HG03196 (cell line): Measurements from ENCODE around the gene ARFGAP2.
"Not testable (repeated sequence)": the region's sequence is repeated elsewhere in the genome, so short reads cannot be mapped to it uniquely, and the experiment has no call there.

ENCODE experiments used
- ATAC-seq: cut with Tn5 transposase; IDR thresholded peaks from one replicate; pipeline ENCODE4 v1.9.1; 2021; ENCODE audit not compliant: unreplicated experiment

The ARFGAP2 gene

DNA sequence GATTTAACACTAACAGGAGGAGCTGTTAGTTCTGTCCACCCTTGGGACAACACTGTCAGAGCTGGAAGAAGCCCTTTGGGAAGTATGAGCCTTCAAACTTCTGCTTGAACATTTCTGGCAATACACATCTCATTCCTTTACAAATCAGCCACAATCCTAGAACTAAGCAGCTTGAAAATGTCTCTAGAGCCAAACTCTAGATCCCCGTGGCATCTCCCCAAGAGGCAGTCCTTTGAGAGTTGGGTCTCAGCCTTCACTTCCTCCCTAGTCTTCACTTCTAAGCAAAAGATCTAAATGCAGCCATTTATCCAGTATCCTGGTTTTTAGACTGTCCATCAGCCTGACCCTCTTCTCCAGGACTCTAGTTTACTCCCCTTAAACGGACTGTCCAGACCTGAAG lies 26.9 kb downstream of the ARFGAP2 start:
- ATAC-seq = no peak

GRCh38 chr11:47148903-47149531 lies 27.7 kb downstream of the ARFGAP2 start:
- ATAC-seq = no peak

DNA sequence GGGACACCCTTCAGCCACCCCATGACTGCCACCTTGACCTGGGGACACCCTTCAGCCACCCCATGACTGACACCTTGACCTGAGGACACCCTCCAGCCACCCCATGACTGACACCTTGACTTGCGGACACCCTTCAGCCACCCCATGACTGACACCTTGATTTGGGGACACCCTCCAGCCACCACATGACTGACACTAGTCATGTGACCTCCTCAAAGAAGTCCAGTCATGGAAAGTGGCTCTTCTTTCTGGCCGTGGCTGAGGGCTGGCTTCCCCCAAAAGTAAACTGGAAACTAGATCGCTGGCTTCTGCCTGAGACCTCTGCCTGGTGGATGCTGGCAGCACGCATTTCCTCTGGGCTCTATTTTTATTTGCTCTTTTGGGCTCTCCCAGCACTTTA lies 28.4 kb downstream of the ARFGAP2 start:
- ATAC-seq = no peak

DNA sequence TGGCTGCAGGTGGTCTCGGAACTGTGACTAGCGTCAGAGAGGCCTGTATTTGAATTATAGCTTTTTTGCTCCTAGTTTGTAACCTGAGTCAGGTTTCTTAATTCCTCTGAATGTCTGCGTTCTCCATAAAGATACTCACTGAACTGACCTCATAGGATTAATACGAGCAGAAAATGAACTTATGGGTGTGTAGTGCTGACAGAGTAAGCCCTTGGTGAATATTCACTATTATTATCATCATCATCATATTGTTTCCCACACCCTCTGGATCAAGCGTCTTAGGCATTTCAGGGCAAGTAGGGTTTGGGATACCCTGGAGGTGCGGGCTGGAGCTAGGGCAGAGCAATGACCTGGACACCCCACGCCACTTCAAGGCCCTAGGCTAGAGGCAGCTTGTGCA lies 29.0 kb downstream of the ARFGAP2 start:
- no peak for ATAC-seq

DNA sequence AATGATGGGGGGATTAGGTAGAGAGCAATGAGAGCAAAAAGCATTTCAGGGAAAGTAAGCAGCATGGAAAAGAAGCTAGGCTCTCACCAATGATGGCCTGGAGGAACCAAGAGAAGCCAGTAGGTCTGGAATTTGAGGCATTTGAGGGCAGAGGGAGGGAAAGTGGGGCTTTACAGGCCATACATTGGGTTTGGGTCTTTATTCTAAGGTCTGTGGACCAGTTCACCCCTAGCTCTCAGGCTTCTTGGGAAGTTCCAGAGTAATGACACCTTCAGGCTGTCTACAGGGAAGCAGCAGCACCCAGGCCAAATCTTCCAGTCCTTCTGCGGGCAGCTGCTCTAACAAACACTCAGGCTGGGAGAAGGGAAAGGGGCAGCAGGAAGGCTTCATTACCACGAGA lies 29.4 kb downstream of the ARFGAP2 start:
- ATAC-seq = no peak

- ATAC-seq = no peak
These were observed 32.1 kb downstream of the ARFGAP2 start for GRCh38 chr11:47144541-47144940.

DNA sequence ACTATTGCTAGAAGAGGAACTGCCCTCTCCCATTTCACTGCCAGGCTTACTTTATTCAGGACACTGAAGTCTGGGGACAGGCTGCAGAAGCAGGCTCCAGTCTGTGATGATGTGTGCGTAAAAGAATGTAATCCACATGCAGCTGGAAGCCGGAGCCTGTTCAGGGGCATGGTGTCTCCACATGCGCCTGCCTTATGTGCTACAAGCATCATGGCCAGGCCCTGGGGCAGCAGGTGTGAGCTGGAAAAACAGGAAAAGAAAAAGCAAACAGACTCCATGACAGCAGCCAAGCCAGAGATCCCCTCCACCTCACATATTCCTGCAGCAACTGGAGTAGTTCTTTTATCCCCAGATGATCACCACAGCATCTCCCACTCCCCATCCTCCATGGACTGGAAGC lies 33.4 kb downstream of the ARFGAP2 start:
- no peak for ATAC-seq

DNA sequence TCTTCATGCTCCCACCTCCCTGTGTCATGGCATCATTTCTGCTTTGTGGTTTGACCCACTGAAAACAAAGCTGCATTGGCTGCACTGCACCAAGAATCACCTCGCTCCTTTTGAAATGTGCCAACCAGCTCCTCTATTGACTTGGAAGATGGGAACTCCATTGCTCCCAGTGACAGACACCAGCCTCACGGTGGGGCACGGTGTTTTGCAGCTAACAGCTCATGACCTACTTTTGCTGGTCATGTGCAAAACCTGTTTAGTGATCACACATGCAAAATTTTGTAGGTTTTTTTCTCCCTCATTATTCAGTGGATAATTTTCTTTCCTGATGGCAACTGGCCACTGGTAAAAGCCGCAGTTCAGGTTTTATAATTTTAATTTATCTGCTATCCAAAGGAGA lies 36.8 kb downstream of the ARFGAP2 start:
- ATAC-seq = no peak

DNA sequence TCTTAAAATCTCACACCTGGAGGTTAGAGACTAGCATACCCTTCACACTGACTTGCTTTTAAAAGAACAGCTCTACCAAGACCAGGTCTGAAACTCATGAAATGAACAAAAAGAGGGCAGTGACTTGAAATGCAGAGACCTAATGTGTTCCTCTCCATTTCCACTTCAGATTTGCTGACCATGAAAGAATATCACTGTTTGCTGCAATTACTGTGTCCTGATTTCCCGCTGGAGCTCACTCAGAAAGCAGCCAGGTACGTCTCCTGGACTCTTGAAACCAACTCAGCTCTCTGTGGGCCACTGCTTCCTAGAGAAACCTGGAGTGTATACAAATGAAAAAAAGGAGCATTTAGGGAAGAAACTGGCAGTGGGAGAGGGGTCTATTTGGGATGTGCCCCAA lies 39.2 kb downstream of the ARFGAP2 start:
- no peak for ATAC-seq

GRCh38 chr11:47136921-47137320 lies 39.8 kb downstream of the ARFGAP2 start:
- ATAC-seq = no peak

DNA sequence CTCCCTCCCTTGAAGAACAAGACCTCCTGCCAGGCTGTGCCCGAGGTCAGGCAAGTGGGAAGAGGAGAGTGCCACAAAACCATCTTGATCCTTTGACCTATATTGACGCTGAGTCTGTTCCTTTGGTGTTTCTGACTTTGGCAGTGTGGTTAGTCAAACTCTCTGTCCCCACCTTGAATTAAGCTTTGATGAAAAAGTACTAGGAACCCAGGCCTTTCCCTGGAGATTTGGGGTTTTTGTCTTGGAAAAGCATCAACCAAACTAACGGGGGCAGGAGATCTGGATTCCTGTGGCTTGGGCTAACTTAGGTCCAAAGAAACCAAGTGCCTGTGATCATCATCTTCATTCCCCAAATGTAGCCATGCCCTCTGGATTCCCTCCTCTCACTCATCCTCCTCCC lies 40.4 kb downstream of the ARFGAP2 start:
- no peak for ATAC-seq

DNA sequence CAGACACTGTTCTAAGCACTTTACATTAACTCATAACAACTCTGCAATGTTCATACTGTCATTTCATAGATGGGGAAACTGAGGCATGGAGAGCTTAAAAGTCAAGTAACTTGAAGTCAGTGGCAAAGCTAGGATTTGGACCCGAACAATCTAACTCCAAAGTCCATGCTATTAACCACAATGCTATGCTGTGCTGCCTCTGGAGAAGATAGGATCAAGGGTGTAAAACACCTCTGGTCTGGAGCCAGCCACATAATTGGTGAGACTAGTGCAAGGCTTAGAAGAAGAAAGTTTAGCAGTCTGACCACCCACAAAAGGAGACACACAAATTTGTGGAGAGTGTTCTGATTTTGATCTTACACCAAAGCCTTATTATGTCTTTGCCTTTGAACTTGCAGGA lies 43.7 kb downstream of the ARFGAP2 start:
- ATAC-seq = no peak

DNA sequence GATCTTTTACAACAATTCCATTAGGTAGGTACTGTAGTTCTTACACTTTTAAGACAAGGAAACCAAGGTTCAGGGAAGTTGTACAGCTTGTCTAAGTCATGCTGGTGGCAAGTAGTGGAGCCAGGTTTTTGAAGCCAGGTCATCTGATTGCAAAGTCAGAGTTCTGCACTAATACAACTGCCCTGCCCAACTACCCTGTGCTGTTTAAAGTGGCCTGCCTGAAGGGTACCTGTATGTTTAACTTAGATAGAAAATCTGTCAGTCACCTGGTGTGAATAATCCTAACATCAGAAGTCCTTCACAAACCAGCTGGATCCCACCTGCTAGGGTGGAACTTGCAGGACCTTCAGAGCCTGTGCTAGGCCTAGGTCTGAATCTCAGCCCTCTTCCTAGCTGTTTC lies 44.2 kb downstream of the ARFGAP2 start:
- ATAC-seq = no peak

- ATAC-seq = no peak
These were observed 45.5 kb downstream of the ARFGAP2 start for GRCh38 chr11:47131136-47131535.

- no peak for ATAC-seq
These were observed 46.1 kb downstream of the ARFGAP2 start for GRCh38 chr11:47130543-47130942.

GRCh38 chr11:47127213-47127612 lies 49.5 kb downstream of the ARFGAP2 start:
- ATAC-seq = no peak

DNA sequence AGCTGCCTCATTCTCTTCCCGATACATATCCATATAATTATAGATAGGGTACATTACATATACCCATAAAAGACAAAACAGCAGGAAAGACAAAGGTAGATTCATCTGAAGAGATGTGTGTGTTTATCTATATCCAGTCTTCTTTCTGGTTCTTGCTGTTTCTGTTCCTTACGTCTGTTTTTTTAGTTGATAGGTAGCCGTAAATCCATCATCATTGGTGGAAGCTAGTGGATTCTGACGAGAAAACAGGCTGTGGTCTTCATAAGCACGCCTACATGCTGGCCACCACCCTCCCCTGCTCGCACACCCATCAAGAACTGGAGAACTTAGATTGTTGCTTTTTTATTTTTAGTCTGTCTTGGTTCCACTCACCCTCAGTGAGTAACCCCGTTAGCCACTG lies 51.6 kb downstream of the ARFGAP2 start:
- ATAC-seq = no peak

DNA sequence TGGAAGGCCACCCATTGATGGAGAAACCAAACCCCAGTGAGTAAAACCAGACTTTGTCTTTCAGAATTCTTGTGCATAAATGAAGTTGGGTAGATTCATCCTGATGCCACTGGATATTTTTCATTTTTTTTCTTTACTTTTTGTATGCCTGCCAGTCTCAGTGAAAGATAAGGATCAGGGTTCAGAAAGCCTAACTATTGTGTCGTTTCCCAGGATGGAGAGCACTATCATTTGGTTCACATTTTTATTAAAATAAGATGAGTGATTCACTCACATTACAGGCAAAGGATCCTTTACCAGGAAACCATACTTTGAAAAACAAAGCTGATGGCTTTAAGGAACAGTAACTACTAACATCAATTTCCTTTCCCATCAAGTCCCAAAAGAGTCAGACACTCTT lies 52.0 kb downstream of the ARFGAP2 start:
- ATAC-seq = no peak

DNA sequence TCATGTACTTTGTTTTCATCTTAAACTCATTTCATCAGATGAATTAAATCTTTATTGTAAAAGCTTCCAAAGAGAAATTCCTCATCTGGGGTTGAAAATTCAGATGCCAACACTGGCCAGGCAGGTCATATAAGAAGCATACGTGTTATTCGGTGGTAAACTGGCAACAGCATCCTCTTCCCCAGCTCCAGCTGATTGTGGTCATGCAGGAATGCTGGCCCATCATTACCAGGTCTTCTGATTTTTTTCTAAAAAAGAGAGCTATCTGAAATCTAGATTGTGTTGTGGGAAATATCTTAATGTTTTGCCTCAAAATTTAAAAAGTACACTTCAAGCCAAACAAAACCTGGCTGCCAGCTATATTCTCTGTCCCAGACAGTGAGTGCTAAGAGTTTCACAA lies 53.6 kb downstream of the ARFGAP2 start:
- ATAC-seq = no peak

- no peak for ATAC-seq
These were observed 54.9 kb downstream of the ARFGAP2 start for GRCh38 chr11:47121731-47122130.

DNA sequence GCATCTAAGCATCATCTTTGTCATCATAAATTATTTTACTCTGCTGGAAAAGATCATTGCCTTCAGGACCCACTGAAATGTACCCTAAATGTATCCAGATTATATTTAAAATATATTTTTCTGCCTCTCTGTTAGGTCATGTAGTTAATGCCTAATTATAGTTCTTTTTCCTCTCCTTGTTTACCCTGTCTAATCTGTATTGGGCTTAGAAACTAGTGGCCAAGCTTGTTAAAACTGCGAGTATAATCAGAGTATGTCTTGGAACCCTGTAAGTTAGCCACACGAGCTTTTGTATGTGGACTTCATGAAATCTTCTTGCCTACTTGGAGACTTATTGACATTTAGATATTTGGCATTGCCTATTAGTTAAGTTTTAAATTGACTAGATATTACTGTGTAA lies 55.6 kb downstream of the ARFGAP2 start:
- ATAC-seq = no peak

DNA sequence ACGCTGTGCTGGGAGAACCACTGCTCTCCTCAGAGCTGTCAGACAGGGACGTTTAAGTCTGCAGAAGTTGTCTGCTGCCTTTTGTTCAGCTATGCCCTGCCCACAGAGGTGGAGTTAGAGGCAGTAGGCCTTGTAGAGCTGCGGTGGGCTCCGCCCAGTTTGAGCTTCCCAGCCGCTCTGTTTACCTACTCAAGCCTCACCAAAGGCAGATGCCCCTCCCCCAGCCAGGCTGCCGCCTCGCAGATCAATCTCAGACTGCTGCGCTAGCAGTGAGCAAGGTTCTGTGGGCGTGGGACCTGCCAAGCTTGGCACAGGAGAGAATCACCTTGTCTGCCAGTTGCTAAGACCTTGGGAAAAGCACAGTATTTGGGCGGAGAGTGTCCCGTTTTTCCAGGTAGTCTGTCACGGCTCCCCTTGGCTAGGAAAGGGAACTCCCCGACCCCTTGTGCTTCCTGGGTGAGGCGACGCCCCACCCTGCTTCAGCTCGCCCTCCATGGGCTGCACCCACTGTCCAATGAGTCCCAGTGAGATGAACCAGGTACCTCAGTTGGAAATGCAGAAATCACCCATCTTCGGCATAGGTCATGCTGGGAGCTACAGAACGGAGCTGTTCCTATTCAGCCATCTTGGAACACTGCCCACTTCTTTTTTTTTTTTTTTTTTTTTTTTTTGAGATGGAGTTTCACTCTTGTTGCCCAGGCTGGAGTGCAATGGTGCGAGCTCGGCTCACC lies 57.6 kb downstream of the ARFGAP2 start:
- ATAC-seq = not testable (repeated sequence)
